ENCODE measurements around the gene ENHO.

- TF ChIP-seq CTCF (IDR thresholded peaks at IDR 0.05; ENCODE audit: control extremely low read depth in 1 of 3, insufficient read depth in 1 of 3, low read depth in 1 of 3, low read length in 3 of 3) (no peak), POLR2A (IDR thresholded peaks at IDR 0.05; ENCODE audit: control extremely low read depth in 1 of 2, low read depth in 2 of 2, low read length in 2 of 2) (no peak), CHD2 (IDR thresholded peaks at IDR 0.05; ENCODE audit: low read length) (no peak), EZH2 (IDR thresholded peaks at IDR 0.05; ENCODE audit: low read depth, low read length, severe bottlenecking) (no peak), POLR2AphosphoS5 (IDR thresholded peaks at IDR 0.05; ENCODE audit: low read depth, low read length) (no peak), TEAD4 (IDR thresholded peaks at IDR 0.05; ENCODE audit: low read depth, low read length) (no peak), PHF8 (conservative IDR thresholded peaks at IDR 0.05; ENCODE audit: low read depth, low read length) (no peak), RNF2 (IDR thresholded peaks at IDR 0.05; ENCODE audit: borderline replicate concordance, low read depth, low read length, missing control alignments, poor library complexity, severe bottlenecking) (no peak), SAP30 (IDR thresholded peaks at IDR 0.05; ENCODE audit: insufficient read depth, insufficient replicate concordance, low read length) (no peak), HDAC6 (IDR thresholded peaks at IDR 0.05; ENCODE audit: low read depth, low read length) (no peak)
- TF ChIP-seq, protein P1, sequence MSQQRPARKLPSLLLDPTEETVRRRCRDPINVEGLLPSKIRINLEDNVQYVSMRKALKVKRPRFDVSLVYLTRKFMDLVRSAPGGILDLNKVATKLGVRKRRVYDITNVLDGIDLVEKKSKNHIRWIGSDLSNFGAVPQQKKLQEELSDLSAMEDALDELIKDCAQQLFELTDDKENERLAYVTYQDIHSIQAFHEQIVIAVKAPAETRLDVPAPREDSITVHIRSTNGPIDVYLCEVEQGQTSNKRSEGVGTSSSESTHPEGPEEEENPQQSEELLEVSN (IDR thresholded peaks at IDR 0.05), result no peak
These were observed 37.0 kb upstream of the ENHO start for GRCh38 chr9:34559624-34560455.
